Renal cortical epithelial cell (primary cell): ENCODE data around the gene GPR25. TPM values are rescaled to one million over a fixed set of nuclear protein-coding genes. Genes with fewer than 3 reads are reported as not detected.

Experiments
- DNase-seq: peaks from one replicate; pipeline ENCODE4 v3.0.0-alpha.2; 2011; ENCODE audit warnings: low read depth
- total RNA-seq: library from RNA; depleted of rRNA; stranded (reverse); fragments of >200 nt; gene quantifications from 2 replicates; pipeline ENCODE4 v1.2.3, GENCODE V29; 2014

Gene GPR25
- total RNA-seq, 1 donor from 2014 or later = 0.10 TPM

GRCh38 chr1:200894712-200895442 lies 22.1 kb downstream of the GPR25 start, which contains the start of gene INAVA:
Gene INAVA (plus strand): TSS chr1:200894900. CDS start chr1:200898401, 3,501 bp downstream.
- DNase-seq = peak; percentile 64

DNA sequence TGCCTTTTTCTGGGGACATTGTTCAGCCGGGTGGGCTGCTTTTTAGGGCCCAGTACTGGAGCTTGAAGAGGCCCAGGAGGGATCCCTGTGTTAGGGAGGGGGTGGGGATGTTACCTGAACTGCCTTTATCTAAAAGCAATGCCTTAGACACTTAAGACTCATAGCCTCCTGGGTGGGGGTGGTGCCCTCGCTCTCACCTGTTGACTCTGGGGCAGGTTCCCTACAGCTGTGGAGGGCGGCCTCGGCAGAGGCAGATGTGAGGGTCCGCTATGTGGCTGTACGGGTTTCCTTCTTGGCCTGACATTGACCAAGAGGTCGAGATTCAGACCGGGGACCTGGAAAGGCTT lies 22.6 kb downstream of the GPR25 start:
- DNase-seq = no peak

DNA sequence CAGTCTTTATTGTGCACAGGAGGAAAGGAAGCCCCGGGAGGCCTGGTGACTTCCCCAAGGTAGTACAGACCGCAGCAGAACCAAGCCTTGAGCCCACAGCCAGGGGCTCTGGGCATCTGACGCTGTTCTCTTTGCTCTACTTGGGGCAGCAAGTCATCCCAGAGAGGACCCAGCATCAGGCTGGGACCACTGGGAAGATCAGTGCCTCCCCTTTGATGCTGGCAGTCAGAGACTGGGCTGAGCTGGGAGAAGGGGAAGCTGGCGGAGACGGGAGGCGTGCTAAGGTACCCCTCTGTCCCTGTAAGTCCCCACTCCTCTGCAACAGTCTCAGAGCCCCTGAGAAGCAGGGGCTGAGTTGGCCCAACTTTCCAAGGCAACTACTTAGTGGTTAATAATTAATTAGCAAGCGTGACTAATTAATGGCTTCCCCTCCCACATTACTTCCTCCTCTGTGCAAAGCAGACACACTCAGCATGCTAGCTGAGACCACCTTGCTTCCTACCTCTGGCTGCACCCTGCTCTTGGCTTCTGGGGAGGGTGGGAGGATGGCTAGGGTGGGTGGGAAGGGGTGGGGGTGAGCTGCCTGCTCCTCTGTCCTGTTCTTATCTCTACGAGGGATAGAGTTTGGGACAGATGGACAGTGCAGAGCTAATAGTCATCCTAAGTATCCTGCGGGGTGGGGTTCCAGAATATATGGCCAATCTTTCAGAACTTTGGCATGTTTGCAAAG lies 23.2 kb downstream of the GPR25 start:
- DNase-seq = peak; percentile 86

DNA sequence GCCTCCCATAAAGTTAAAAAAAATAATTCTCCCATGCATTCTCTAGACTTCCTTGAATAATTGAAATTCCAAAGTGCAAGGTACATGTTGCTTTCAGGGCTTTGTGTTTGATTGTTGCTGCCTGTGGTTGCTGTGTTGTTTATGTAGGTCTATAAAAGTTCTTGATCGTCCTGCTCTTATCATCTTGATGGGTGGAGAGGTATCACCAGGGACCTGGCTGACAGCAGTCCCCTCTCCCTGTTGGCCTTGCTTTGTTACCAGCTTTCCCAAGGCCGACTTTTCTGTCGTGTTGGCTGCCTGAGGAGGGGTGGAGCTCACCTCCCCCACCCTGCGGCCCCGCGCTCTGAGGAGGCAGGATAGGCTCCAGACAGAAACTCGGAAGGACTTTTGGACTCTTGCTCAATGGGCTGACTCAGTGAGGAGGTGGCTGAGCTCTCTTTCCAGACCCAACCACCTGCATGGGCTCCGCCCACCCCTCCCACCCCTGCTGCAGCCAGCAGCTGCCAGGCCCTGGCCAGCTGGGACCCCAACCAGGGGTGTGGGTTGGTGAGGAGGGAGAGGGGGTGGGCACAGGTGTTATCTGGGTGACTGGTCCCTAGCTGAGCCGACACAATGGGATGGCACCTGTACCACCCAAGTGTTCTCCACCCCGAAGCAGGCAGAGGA lies 23.9 kb downstream of the GPR25 start:
- DNase-seq = peak; percentile 94

GRCh38 chr1:200897259-200897658 lies 24.5 kb downstream of the GPR25 start:
- no peak for DNase-seq

DNA sequence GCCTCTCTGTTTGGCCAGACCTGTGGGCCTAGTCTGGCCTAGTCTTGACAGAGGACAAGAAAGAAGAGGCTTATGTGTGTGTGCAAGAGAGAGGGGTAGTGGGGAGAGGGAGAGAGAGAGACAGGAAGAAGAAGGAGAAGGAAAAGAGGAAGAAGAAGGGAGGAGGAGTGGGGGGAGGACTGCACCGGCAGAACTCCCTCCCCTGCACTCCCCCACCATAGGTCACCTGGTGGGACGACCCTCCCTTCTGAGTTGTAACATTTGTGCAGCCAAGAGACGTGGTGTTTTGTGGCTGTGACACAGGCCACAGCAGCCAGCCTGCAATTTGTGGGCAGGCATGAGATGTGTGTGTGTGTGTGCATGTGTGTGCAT lies 26.2 kb downstream of the GPR25 start:
- DNase-seq = no peak

GRCh38 chr1:200899451-200899915 lies 26.7 kb downstream of the GPR25 start:
- no peak for DNase-seq

DNA sequence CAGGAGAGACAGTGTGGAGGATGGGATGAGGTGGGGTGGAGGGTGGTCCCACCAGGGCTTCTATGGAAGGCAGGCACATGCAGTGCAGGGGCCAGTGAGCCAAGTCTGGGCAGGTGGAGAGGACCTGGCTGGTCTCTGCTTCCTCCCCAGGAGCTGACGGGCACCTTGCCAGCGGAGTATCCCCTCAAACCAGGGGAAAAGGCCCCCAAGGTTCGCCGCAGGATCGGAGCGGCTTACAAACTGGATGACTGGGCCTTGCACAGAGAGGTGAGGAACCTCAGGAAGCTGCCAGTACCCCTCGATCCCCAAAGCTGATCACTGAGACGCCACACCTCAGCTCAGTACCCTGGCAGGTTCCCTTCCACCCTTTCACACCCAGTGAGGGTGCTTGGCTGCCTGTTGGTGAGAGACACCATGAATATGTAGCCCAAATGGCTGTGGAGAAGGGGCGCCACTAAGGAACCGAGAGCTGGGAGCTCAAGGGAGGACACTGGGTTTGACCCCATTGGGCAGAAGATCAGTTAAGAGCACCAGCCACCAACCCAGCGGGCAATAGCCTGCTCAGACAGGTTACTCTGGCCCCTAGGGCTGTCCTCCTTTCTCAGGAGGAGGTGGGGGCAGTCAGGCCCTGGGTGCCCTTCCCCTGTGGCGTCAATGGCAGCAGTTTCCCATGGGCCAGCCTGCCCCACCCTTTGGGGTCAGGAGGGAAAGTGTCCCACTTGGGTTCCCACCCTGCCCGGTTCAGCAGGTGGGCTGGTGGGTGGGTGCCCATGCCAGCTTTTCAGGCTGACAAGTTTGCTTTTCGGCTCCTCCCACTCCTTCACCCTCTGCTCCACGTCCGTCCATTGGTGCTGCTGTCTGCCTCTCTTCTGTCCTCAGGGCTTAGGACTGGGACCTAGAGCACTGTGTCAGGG lies 27.4 kb downstream of the GPR25 start:
- DNase-seq = no peak

DNA sequence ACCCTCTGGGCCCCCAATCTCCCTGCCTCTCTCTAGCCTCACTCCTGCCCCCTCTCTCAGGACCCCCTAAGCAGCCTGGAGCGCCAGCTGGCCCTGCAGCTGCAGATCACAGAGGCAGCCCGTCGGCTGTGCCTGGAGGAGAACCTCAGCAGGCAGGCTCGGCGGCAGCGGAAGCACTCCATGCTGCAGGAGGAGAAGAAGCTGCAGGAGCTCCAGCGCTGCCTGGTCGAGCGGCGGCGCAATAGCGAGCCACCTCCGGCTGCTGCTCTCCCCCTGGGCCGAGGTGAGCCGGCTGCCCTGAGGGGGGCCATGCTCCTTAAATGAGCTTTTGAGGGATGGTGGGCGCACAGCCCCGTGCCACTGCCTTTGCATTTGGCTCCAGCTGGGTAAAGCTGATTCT lies 28.1 kb downstream of the GPR25 start:
- no peak for DNase-seq

GRCh38 chr1:200901350-200901749 lies 28.6 kb downstream of the GPR25 start:
- no peak for DNase-seq

GRCh38 chr1:200901796-200902444 lies 29.1 kb downstream of the GPR25 start:
- no peak for DNase-seq

GRCh38 chr1:200903793-200904192 lies 31.0 kb downstream of the GPR25 start:
- DNase-seq = no peak

GRCh38 chr1:200904772-200905171 lies 32.0 kb downstream of the GPR25 start:
- DNase-seq = no peak

GRCh38 chr1:200905411-200906052 lies 32.8 kb downstream of the GPR25 start:
- DNase-seq = peak; percentile 88

GRCh38 chr1:200906491-200906890 lies 33.7 kb downstream of the GPR25 start:
- no peak for DNase-seq

GRCh38 chr1:200907611-200908097 lies 34.9 kb downstream of the GPR25 start:
- peak; percentile 63 for DNase-seq

- DNase-seq = no peak
Observed at GRCh38 chr1:200908191-200908868, 35.5 kb downstream of the GPR25 start.

- DNase-seq = no peak
Observed at GRCh38 chr1:200909071-200909470, 36.3 kb downstream of the GPR25 start.

DNA sequence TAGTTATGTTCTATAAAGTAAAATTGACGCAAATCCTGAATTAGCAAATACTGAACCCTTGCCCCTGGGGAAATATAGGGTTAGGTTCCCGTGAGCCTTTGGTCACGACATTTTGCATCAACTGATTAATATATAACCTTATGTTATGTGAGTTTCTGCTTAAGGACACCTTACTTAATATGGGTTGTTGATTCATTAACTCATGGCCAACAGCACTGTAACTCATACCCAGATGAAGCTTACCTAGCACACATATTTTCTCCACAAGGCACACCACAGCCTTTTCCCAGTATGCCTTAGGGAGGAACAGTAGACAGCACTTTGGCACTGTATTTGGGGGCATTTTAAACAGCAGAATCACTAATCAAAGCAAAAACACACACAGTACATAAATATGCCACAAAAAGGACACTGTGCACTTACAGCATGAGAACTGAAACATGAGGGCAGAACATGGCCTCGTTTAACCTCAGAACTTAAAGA lies 37.0 kb downstream of the GPR25 start:
- DNase-seq = peak; percentile 88

DNA sequence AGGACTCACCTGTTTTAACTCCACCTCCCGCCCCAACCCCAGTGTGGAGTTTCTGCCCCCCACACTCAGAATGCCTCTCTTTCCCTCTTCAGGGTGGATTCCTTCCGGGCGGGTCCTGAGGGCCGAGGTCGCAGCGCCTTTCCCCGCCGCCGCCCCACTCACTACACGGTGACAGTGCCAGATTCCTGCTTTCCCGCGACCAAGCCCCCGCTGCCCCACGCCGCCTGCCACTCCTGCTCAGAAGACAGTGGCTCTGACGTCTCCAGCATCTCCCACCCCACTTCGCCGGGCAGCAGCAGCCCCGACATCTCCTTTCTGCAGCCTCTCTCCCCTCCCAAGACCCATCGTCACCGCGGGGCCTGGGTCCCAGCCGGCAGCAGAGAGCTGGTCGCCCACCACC lies 38.6 kb downstream of the GPR25 start:
- DNase-seq = no peak
